ENCODE data around the gene LMX1B. TPM values are rescaled to one million over a fixed set of nuclear protein-coding genes. Genes with fewer than 3 reads are reported as not detected.

The LMX1B gene
- total RNA-seq, 6 donors from 2014 or later, result 0.14 to 0.40 TPM; not detected in 4

- no peak overlapping the region for H3K27ac ChIP-seq
- no peak overlapping the region for H3K4me3 ChIP-seq
- 79 to 85% methylated on average over 2 of the region's 2 CpGs for WGBS, 2 donors
- no peaks in the 10 kb centered on the region for H3K4me1 ChIP-seq
- H3K36me3 ChIP-seq, result no peaks in the 10 kb centered on the region
- peak in 1 of 2 donors; percentile 17 for DNase-seq
- H3K9me3 ChIP-seq, result no peaks in the 10 kb centered on the region
- ATAC-seq (ENCODE audit: low FRiP score in 2 of 2), result no peak
- H3K27me3 ChIP-seq, result peaks cover 0 to 7% (median 3%) of the 10 kb centered on the region in 4 donors
- TF ChIP-seq CTCF (IDR thresholded peaks at IDR 0.05) (no peak), POLR2A (IDR thresholded peaks at IDR 0.05) (no peak), EP300 (IDR thresholded peaks at IDR 0.05) (no peak), POLR2AphosphoS5 (IDR thresholded peaks at IDR 0.05) (no peak)
Measured at GRCh38 chr9:126698251-126698650, 84.5 kb downstream of the LMX1B start.

GRCh38 chr9:126698756-126699155 is 85.0 kb downstream of the LMX1B start:
- ATAC-seq (ENCODE audit: low FRiP score in 2 of 2) (no peak), DNase-seq (peak in 1 of 2 donors; percentile 12)
- peaks cover 0 to 10% (median 3%) of the 10 kb centered on the region in 4 donors for H3K27me3 ChIP-seq
- TF ChIP-seq CTCF (IDR thresholded peaks at IDR 0.05) (no peak), POLR2A (IDR thresholded peaks at IDR 0.05) (no peak), POLR2AphosphoS5 (IDR thresholded peaks at IDR 0.05) (no peak), EP300 (IDR thresholded peaks at IDR 0.05) (no peak)
- no peaks in the 10 kb centered on the region for H3K36me3 ChIP-seq
- H3K27ac ChIP-seq, result no peak overlapping the region
- H3K4me3 ChIP-seq, result no peak overlapping the region
- no peaks in the 10 kb centered on the region for H3K4me1 ChIP-seq
- H3K9me3 ChIP-seq, result no peaks in the 10 kb centered on the region
- WGBS, 2 donors, result 65 to 73% methylated on average over 4 to 5 of the region's 5 CpGs

GRCh38 chr9:126699401-126699881 is 85.7 kb downstream of the LMX1B start:
- peak in 1 of 2 donors; percentile 18 for DNase-seq

GRCh38 chr9:126700296-126700695 is 86.6 kb downstream of the LMX1B start:
- WGBS, 2 donors, result 92% methylated on average over 10 of the region's 10 CpGs; no CpG with 5 or more reads in 1 of the 2 donors
- DNase-seq, result no peak
- H3K27me3 ChIP-seq, result peaks cover 0 to 15% (median 5%) of the 10 kb centered on the region in 4 donors

More at GRCh38 chr9:126699401-126699881, 85.7 kb downstream of the LMX1B start:
- Histone ChIP-seq H3K36me3 (no peaks in the 10 kb centered on the region), H3K9me3 (no peaks in the 10 kb centered on the region), H3K4me1 (peaks cover 0 to under 1% (median 0%) of the 10 kb centered on the region in 4 donors), H3K27me3 (peaks cover 0 to 12% (median 5%) of the 10 kb centered on the region in 4 donors), H3K27ac (no peak overlapping the region), H3K4me3 (no peak overlapping the region)
- WGBS, 2 donors, result 81 to 87% methylated on average over 3 to 9 of the region's 10 CpGs
- ATAC-seq (ENCODE audit: low FRiP score in 2 of 2), result no peak
- TF ChIP-seq CTCF (IDR thresholded peaks at IDR 0.05) (no peak), POLR2A (IDR thresholded peaks at IDR 0.05) (no peak), EP300 (IDR thresholded peaks at IDR 0.05) (no peak), POLR2AphosphoS5 (IDR thresholded peaks at IDR 0.05) (no peak)

More at GRCh38 chr9:126700296-126700695, 86.6 kb downstream of the LMX1B start:
- H3K27ac ChIP-seq, result no peak overlapping the region
- no peaks in the 10 kb centered on the region for H3K9me3 ChIP-seq
- H3K36me3 ChIP-seq, result no peaks in the 10 kb centered on the region
- H3K4me3 ChIP-seq, result no peak overlapping the region
- ATAC-seq (ENCODE audit: low FRiP score in 2 of 2), result no peak
- no peak for TF ChIP-seq EP300 (IDR thresholded peaks at IDR 0.05)
- TF ChIP-seq POLR2A (IDR thresholded peaks at IDR 0.05), result no peak
- TF ChIP-seq CTCF (IDR thresholded peaks at IDR 0.05), result no peak
- no peak for TF ChIP-seq POLR2AphosphoS5 (IDR thresholded peaks at IDR 0.05)
- peaks cover 4 to 8% (median 6%) of the 10 kb centered on the region in 4 donors for H3K4me1 ChIP-seq

All from upper lobe of left lung (tissue), 6 donors.